SK-N-SH (cell line): ENCODE data around the gene NAMPT.

Experiments used
- CTCF ChIP-seq: fragments of 200-600 bp; sonication (generic); IDR thresholded peaks from 2 replicates; pipeline ENCODE4 v1.6.1; 2017; ENCODE audit warnings: antibody characterized with exemption, mild to moderate bottlenecking, moderate library complexity
- NRF1 ChIP-seq: IDR thresholded peaks from 2 replicates; pipeline ENCODE4 v1.6.1; 2012; ENCODE audit warnings: low read depth, mild to moderate bottlenecking, low read length

- no peak for TF ChIP-seq CTCF
- no peak for TF ChIP-seq NRF1
These were observed 30.2 kb downstream of the NAMPT start for GRCh38 chr7:106254525-106255116.
